Measurements from ENCODE around the gene SHROOM3.

The SHROOM3 gene

DNA sequence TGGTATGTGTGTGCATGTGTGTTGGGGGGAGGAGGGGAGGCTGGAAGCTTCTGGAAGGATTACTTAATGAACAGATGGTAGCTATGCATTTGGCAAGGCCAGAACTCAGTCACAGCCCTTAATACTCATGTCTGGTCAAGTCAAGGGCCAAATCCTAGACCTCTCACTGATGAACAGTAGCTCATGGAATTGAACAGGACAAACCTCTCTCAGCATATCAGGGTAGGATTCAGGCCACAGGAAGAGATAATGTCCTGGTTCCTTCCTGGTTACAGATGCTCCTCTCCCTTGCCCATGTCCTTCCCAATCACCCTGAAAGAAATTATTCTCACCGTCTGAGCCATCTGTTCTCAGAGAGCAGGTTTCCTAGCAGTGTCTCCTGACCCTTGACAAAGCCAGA lies 297.2 kb downstream of the SHROOM3 start:
- DNase-seq, result no peak
- Histone ChIP-seq H3K4me3 (ENCODE audit: low read depth, low read length) (no peak overlapping the region), H3K9me3 (no peaks in the 10 kb centered on the region), H3K27me3 (no peaks in the 10 kb centered on the region), H3K36me3 (peaks cover 11% of the 10 kb centered on the region), H3K4me1 (no peaks in the 10 kb centered on the region)
- TF ChIP-seq, protein P1, sequence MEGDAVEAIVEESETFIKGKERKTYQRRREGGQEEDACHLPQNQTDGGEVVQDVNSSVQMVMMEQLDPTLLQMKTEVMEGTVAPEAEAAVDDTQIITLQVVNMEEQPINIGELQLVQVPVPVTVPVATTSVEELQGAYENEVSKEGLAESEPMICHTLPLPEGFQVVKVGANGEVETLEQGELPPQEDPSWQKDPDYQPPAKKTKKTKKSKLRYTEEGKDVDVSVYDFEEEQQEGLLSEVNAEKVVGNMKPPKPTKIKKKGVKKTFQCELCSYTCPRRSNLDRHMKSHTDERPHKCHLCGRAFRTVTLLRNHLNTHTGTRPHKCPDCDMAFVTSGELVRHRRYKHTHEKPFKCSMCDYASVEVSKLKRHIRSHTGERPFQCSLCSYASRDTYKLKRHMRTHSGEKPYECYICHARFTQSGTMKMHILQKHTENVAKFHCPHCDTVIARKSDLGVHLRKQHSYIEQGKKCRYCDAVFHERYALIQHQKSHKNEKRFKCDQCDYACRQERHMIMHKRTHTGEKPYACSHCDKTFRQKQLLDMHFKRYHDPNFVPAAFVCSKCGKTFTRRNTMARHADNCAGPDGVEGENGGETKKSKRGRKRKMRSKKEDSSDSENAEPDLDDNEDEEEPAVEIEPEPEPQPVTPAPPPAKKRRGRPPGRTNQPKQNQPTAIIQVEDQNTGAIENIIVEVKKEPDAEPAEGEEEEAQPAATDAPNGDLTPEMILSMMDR (IDR thresholded peaks at IDR 0.05; ENCODE audit: low read depth, low read length), result no peak

DNA sequence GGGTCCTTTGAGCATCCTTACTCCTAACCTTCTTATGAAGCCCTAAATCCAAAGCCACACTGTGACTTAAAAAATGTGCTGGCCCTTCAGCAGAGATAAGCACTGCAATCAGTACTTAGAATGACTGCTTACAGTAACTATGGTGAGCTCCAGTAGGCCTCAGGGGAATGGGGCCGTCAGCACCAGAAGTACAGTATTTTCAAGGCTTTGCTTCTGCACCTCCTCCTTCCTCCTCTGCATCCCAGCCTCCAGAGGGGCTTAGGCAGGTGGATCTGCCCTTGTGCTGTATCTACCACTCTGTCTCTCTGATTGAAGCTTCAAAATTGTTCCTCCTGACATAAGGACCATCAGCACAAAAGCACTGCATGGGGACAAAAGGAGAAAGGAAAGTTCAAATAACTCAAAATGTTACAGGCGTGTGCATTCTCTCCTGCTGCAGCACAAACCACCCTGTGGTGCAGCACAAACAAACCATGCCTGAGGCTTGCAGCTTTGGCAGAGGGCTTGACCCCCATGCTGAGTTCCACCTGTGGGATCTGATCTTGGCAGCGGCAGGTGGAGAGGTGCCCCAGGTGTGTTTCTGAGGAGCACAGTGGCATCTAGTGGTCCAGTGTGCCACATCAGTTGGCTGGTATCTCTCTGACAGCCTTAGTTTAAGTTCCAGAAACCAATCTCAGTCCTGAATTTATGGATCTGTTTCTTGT lies 298.2 kb downstream of the SHROOM3 start:
- no peaks in the 10 kb centered on the region for H3K4me1 ChIP-seq
- TF ChIP-seq, protein P1 (IDR thresholded peaks at IDR 0.05; ENCODE audit: low read depth, low read length), result no peak
- peaks cover 11% of the 10 kb centered on the region for H3K36me3 ChIP-seq
- H3K9me3 ChIP-seq, result no peaks in the 10 kb centered on the region
- H3K4me3 ChIP-seq (ENCODE audit: low read depth, low read length), result no peak overlapping the region
- DNase-seq, result no peak
- no peaks in the 10 kb centered on the region for H3K27me3 ChIP-seq

DNA sequence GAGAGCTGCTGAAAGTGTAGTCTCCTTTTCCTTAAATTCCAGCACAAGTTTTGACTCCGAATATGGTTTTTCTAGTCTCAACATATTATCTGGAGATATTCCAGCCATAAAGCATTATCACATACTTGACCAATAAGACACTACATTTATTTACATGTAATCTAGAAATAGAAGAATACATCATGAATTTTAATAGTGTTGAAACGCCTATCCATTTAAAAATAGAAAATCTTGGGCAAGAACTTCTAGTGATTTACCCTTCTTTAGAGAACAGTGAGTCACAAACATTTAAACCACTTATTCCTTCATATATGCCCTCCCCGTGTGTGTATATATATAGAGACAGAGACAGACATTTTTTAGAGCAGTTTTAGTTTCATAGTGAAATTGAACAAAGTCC lies 301.4 kb downstream of the SHROOM3 start:
- no peaks in the 10 kb centered on the region for H3K9me3 ChIP-seq
- no peaks in the 10 kb centered on the region for H3K4me1 ChIP-seq
- no peak overlapping the region for H3K4me3 ChIP-seq (ENCODE audit: low read depth, low read length)
- H3K27me3 ChIP-seq, result no peaks in the 10 kb centered on the region
- H3K36me3 ChIP-seq, result peaks cover 42% of the 10 kb centered on the region
- TF ChIP-seq, protein P1 (IDR thresholded peaks at IDR 0.05; ENCODE audit: low read depth, low read length), result no peak
- DNase-seq, result no peak

DNA sequence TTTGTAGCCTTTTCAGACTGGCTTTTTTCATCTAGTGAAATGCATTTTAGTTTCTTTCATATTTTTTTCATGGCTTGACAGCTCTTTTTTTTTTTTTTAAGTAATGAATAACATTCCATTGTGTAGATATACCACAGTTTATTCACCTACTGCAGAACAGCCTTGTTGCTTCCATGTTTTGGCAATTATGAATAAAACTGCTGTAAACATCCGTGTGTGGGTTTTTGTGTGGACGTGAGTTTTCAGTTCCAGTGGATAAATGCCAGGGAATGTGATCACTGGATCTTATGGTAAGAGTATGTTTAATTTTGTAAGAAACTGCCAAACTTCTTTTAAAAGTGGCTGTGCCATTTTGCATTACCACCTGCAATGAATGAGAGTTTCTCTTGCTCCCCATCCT lies 302.2 kb downstream of the SHROOM3 start:
- Histone ChIP-seq H3K4me1 (no peaks in the 10 kb centered on the region), H3K4me3 (ENCODE audit: low read depth, low read length) (no peak overlapping the region), H3K36me3 (peaks cover 46% of the 10 kb centered on the region), H3K27me3 (no peaks in the 10 kb centered on the region), H3K9me3 (no peaks in the 10 kb centered on the region)
- TF ChIP-seq, protein P1 (IDR thresholded peaks at IDR 0.05; ENCODE audit: low read depth, low read length), result no peak
- DNase-seq, result no peak

DNA sequence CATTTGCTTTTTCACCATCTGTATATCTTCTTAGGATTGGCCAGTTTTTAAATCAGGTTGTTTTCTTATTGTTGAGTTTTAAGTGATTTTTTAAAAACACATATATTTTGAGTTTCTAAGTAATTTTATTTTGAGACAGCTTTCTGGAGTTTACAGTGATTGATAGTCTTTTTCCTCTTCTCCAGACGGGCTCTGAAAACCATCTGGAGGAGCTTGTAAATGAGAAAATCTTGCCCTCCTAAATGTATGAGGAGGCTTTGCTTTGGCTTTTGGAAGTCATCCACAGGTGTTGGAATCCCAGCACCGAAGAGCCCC lies 302.7 kb downstream of the SHROOM3 start:
- TF ChIP-seq, protein P1 (IDR thresholded peaks at IDR 0.05; ENCODE audit: low read depth, low read length), result no peak
- Histone ChIP-seq H3K36me3 (peaks cover 42% of the 10 kb centered on the region), H3K9me3 (no peaks in the 10 kb centered on the region), H3K4me1 (no peaks in the 10 kb centered on the region; the same call in 1 of the 2 replicates), H3K27me3 (no peaks in the 10 kb centered on the region), H3K4me3 (ENCODE audit: low read depth, low read length) (no peak overlapping the region)
- DNase-seq, result no peak

DNA sequence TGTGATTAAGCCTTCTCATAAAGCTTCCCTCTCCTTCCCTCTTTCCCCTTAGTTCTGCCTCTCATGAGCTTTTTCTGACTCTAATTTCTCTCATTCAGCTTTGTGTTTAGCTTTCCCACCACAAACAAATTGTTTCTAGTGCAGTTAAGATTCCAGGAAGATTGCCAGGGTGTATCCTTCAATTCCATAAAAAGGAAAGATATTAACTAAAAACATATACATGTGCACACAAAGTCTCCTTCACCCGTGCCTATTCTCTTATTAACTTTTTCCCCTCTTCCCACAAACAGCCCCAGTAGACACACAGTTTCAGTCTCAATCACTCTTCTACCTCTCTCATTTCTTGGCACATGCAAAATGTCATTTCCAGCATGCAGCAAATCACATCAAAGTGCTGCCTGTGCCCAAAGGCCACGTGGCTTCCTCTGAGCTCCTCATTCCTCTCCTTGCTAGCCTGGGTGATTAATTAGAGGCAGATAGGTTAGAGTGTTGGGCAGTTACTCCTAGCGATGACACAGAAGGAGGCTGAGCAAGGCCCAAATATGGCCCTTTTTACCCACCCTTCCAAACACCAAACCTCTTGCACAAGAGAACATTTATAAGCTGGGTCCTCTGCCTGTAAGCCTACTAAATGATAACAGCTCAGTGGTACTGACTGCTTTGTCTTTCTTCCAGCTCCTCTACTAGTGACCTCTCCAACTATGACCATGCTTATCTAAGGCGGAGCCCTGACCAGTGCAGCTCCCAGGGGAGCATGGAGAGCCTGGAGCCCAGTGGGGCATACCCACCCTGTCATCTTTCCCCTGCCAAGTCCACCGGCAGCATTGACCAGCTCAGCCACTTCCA lies 303.3 kb downstream of the SHROOM3 start:
- TF ChIP-seq, protein P1 (IDR thresholded peaks at IDR 0.05; ENCODE audit: low read depth, low read length), result no peak
- H3K9me3 ChIP-seq, result no peaks in the 10 kb centered on the region
- H3K36me3 ChIP-seq, result peaks cover 38% of the 10 kb centered on the region
- DNase-seq, result no peak
- no peaks in the 10 kb centered on the region for H3K27me3 ChIP-seq
- no peaks in the 10 kb centered on the region; the same call in 1 of the 2 replicates for H3K4me1 ChIP-seq
- H3K4me3 ChIP-seq (ENCODE audit: low read depth, low read length), result no peak overlapping the region

Measured in BE2C (cell line).